B cell (primary cell): Measurements from ENCODE around the gene FIBP. TPM values are rescaled to one million over a fixed set of nuclear protein-coding genes. Genes with fewer than 3 reads are reported as not detected.

Experiments used
- ATAC-seq: fragments of 200-7000 bp; cut with Tn5 transposase; one replicate; pipeline ENCODE4 v1.10.0; 2021; ENCODE audit warnings: low read depth, mild to moderate bottlenecking, moderate number of reproducible peaks, moderate library complexity
- CTCF ChIA-PET: fragments of 350-600 bp; sonication (Branson Sonifier 250); formaldehyde crosslinking; loops from one replicate; lab custom pipeline; 2021; ENCODE audit warnings: antibody characterized with exemption, inconsistent platforms; lab: Charles Lee
- POLR2A ChIA-PET: fragments of 350-600 bp; sonication (Branson Sonifier 250); formaldehyde crosslinking; loops from one replicate; lab custom pipeline; 2021; ENCODE audit warnings: antibody characterized with exemption; lab: Charles Lee
- DNase-seq: peaks from one replicate; pipeline ENCODE4 v3.0.0; 2013
- H2AFZ ChIP-seq: 2 replicates; pipeline ENCODE4 v1.6.1; 2012; ENCODE audit warnings: mild to moderate bottlenecking, low read depth, low read length; ENCODE audit not compliant: insufficient read depth, poor library complexity, severe bottlenecking
- H3K27ac ChIP-seq, 2 donors: 1 replicate in 1 of 2; 2 replicates in 1 of 2; pipeline ENCODE4 v1.5.1; 2012 to 2013; ENCODE audit warnings: low read length in 2 of 2, mild to moderate bottlenecking in 2 of 2, moderate library complexity in 1 of 2
- H3K27me3 ChIP-seq, 4 experiments: fragments of 200-600 bp in 1 of 4; sonication (generic) in 1 of 4; replicated peaks in 1 of 4; 1 replicate in 2 of 4; 2 replicates in 2 of 4; pipeline versions ENCODE4 v1.6.1 to v1.7.0; 2013 to 2016; ENCODE audit warnings: low read length in 3 of 4, mild to moderate bottlenecking in 2 of 4, mixed read lengths in 1 of 4, moderate library complexity in 1 of 4; ENCODE audit not compliant: insufficient read depth in 4 of 4, control insufficient read depth in 3 of 4; ENCODE audit errors: control extremely low read depth in 1 of 4
- H3K36me3 ChIP-seq, 2 experiments: replicated peaks in 1 of 2; 1 replicate in 1 of 2; 2 replicates in 1 of 2; pipeline versions ENCODE4 v1.6.1 to v1.7.1; 2013; ENCODE audit warnings: low read length in 1 of 2; ENCODE audit not compliant: insufficient read depth in 2 of 2, control insufficient read depth in 1 of 2; ENCODE audit errors: control extremely low read depth in 1 of 2, extremely low read depth in 1 of 2
- H3K4me1 ChIP-seq, 2 donors: fragments of 200-600 bp in 1 of 2; sonication (generic) in 1 of 2; 1 replicate in 1 of 2; 2 replicates in 1 of 2; pipeline versions ENCODE4 v1.5.1 to v1.6.1; 2013 to 2017; ENCODE audit warnings: low read length in 2 of 2; ENCODE audit not compliant: control insufficient read depth in 2 of 2, insufficient read depth in 2 of 2
- H3K4me2 ChIP-seq: replicated peaks from 2 replicates; pipeline ENCODE3; 2012; ENCODE audit warnings: mild to moderate bottlenecking, low read depth, low read length; ENCODE audit not compliant: poor library complexity, severe bottlenecking
- H3K4me3 ChIP-seq, 5 experiments: fragments of 200-600 bp in 1 of 5; sonication (generic) in 1 of 5; 1 replicate in 3 of 5; 2 replicates in 2 of 5; pipeline versions ENCODE4 v1.5.1 to v1.7.0; 2011 to 2016; ENCODE audit warnings: low read length in 4 of 5, mild to moderate bottlenecking in 4 of 5, low read depth in 2 of 5, control low read depth in 1 of 5, moderate library complexity in 1 of 5; ENCODE audit not compliant: insufficient read depth in 1 of 5; ENCODE audit errors: control extremely low read depth in 1 of 5, extremely low read depth in 1 of 5
- H3K79me2 ChIP-seq: fragments of 200-600 bp; sonication (generic); one replicate; pipeline ENCODE4 v1.6.0; 2016; ENCODE audit warnings: low read length; ENCODE audit not compliant: control insufficient read depth, insufficient read depth
- H3K9ac ChIP-seq: fragments of 200-600 bp; sonication (generic); 2 replicates; pipeline ENCODE4 v1.6.1; 2017; ENCODE audit warnings: mild to moderate bottlenecking, low read length, moderate library complexity
- H3K9me3 ChIP-seq, 3 donors: one replicate each; pipeline versions ENCODE4 v1.6.1 to v1.7.1; 2013; ENCODE audit warnings: low read length in 2 of 3; ENCODE audit not compliant: control insufficient read depth in 2 of 3, insufficient read depth in 1 of 3; ENCODE audit errors: control extremely low read depth in 1 of 3
- H4K20me1 ChIP-seq: 2 replicates; pipeline ENCODE4 v1.6.0; 2012; ENCODE audit warnings: mild to moderate bottlenecking, low read length; ENCODE audit not compliant: insufficient read depth, control insufficient read depth, poor library complexity, severe bottlenecking
- H3K27ac Mint-ChIP-seq: one replicate; pipeline ENCODE4 v1.8.0; 2021; ENCODE audit warnings: mixed read lengths
- H3K27me3 Mint-ChIP-seq: one replicate; pipeline ENCODE4 v1.8.0; 2021; ENCODE audit warnings: mixed read lengths
- H3K4me1 Mint-ChIP-seq: one replicate; pipeline ENCODE4 v1.8.0; 2021; ENCODE audit warnings: mixed read lengths
- H3K4me3 Mint-ChIP-seq: one replicate; pipeline ENCODE4 v1.8.0; 2021; ENCODE audit warnings: mixed read lengths
- H3K9me3 Mint-ChIP-seq: one replicate; pipeline ENCODE4 v1.8.0; 2022; ENCODE audit warnings: mixed read lengths; ENCODE audit not compliant: insufficient read depth
- CTCF ChIP-seq: fragments of 200-600 bp; IDR thresholded peaks from one replicate; pipeline ENCODE4 v1.8.0; 2022; ENCODE audit warnings: antibody characterized with exemption, mild to moderate bottlenecking
- EZH2 ChIP-seq: IDR thresholded peaks from 2 replicates; pipeline ENCODE4 v1.6.1; 2012; ENCODE audit warnings: borderline replicate concordance, low read depth, mild to moderate bottlenecking, moderate library complexity, low read length; ENCODE audit not compliant: insufficient read depth, poor library complexity, severe bottlenecking
- WGBS: methylation state at CpG from one replicate; pipeline ENCODE4 v1.1.5; 2013; ENCODE audit warnings: missing lambda C conversion rate; ENCODE audit not compliant: insufficient coverage; 5-methylcytosine and 5-hydroxymethylcytosine counted together
- intact Hi-C: fragments of 100-400 bp; cut with micrococcal nuclease; formaldehyde crosslinking; loops from one replicate; pipeline ENCODE4 v1.10.0; 2022
- polyA plus RNA-seq: library from polyadenylated mRNA; depleted of rRNA; stranded (reverse); fragments of >200 nt; gene quantifications from 2 replicates; pipeline ENCODE4 v1.2.3, GENCODE V29; 2012
- total RNA-seq, 2 donors: library from RNA; stranded (reverse); fragments of 120-200 nt in 1 of 2; gene quantifications; 1 replicate in 1 of 2; 2 replicates in 1 of 2; pipeline versions ENCODE4 v1.2.3 to v1.2.4, GENCODE V29; 2013 to 2022

Gene FIBP
- total and polyA plus RNA-seq, 2 donors (not counting 1 experiment from before 2014, with no cell fraction given) = 63.4 to 128 TPM

- ATAC-seq (no peak), DNase-seq (no peak)
- H3K4me1 Mint-ChIP-seq = peaks cover 46% of the 10 kb centered on the region
- intact Hi-C loops = no loop called here
- no peak for TF ChIP-seq CTCF
- no peak for TF ChIP-seq EZH2
- 100% methylated on average over 5 of the region's 7 CpGs for WGBS
- peak overlapping the region; percentile 89 for H3K4me3 Mint-ChIP-seq
- H3K9me3 Mint-ChIP-seq = no peaks in the 10 kb centered on the region
- Histone ChIP-seq H3K36me3 (peaks cover 0 to 4% of the 10 kb centered on the region in 2 experiments), H3K4me3 (no peak overlapping the region), H3K9ac (no peak overlapping the region), H4K20me1 (peaks cover 4% of the 10 kb centered on the region), H3K9me3 (no peaks in the 10 kb centered on the region), H3K27ac (no peak overlapping the region), H3K79me2 (peaks cover 48% of the 10 kb centered on the region), H2AFZ (no peak overlapping the region), H3K4me1 (peaks cover 19 to 53% of the 10 kb centered on the region in 2 donors), H3K27me3 (peaks cover 0 to 8% (median under 1%) of the 10 kb centered on the region in 4 experiments), H3K4me2 (no peak overlapping the region)
- ChIA-PET POLR2A (no interaction called here), CTCF (interaction anchor here (0.7 to 2.5 kb wide), 2 partner anchors 27 to 61 kb away, joined by 3 to 8 read pairs; partner anchors contain the start of gene CCDC85B)
- peaks cover 4% of the 10 kb centered on the region for H3K27me3 Mint-ChIP-seq
- peak overlapping the region; percentile 67 for H3K27ac Mint-ChIP-seq
These were observed 28.1 kb upstream of the FIBP start for GRCh38 chr11:65916391-65916790.

- peak overlapping the region; percentile 12 for H3K4me2 ChIP-seq
- peaks cover 45% of the 10 kb centered on the region for H3K79me2 ChIP-seq
- WGBS = 34% methylated on average over 13 of the region's 13 CpGs
- peaks cover 4% of the 10 kb centered on the region for H4K20me1 ChIP-seq
- peaks cover 18 to 51% of the 10 kb centered on the region in 2 donors for H3K4me1 ChIP-seq
- TF ChIP-seq CTCF (no peak), EZH2 (no peak)
- no peaks in the 10 kb centered on the region for H3K9me3 Mint-ChIP-seq
- no peak overlapping the region for H3K27ac Mint-ChIP-seq
- H3K9me3 ChIP-seq = no peaks in the 10 kb centered on the region
- ATAC-seq = no peak
- H3K27me3 ChIP-seq = peaks cover 0 to 14% (median 3%) of the 10 kb centered on the region in 4 experiments
- H3K36me3 ChIP-seq = peaks cover 0 to 2% of the 10 kb centered on the region in 2 experiments
- ChIA-PET POLR2A (no interaction called here), CTCF (interaction anchor here (0.7 to 2.5 kb wide), 2 partner anchors 26 to 61 kb away, joined by 3 to 8 read pairs; partner anchors contain the start of gene CCDC85B)
- H3K27ac ChIP-seq = no peak overlapping the region
- intact Hi-C loops = no loop called here
- H3K4me3 ChIP-seq = no peak overlapping the region
- no peak for DNase-seq
- no peak overlapping the region for H2AFZ ChIP-seq
- no peak overlapping the region for H3K4me3 Mint-ChIP-seq
- peaks cover 7% of the 10 kb centered on the region for H3K27me3 Mint-ChIP-seq
- H3K9ac ChIP-seq = no peak overlapping the region
- peaks cover 46% of the 10 kb centered on the region for H3K4me1 Mint-ChIP-seq
These were observed 27.6 kb upstream of the FIBP start for GRCh38 chr11:65915821-65916251.
